OCI-LY7 (cell line): Measurements from ENCODE around the gene ACTBL2. TPM values are rescaled to one million over a fixed set of nuclear protein-coding genes. Genes with fewer than 3 reads are reported as not detected.

Experiments
- BruUV-seq: library from RNA; stranded (reverse); fragments of 400-500 nt; replicated peaks from 2 replicates; lab custom pipeline; 2021; lab: Mats Ljungman, UMichigan
- CTCF ChIA-PET: fragments of 300-600 bp; sonication (Branson Sonifier 250); formaldehyde crosslinking; loops from one replicate; lab custom pipeline; 2022; ENCODE audit warnings: antibody characterized with exemption; ENCODE audit not compliant: unreplicated experiment; lab: Charles Lee
- POLR2A ChIA-PET: fragments of 300-600 bp; sonication (Branson Sonifier 250); formaldehyde crosslinking; loops from one replicate; lab custom pipeline; 2022; ENCODE audit warnings: antibody characterized with exemption; lab: Charles Lee
- DNase-seq: peaks from one replicate; pipeline ENCODE4 v3.0.0-alpha.2; 2015; ENCODE audit warnings: low spot score
- H2AFZ ChIP-seq: fragments of 200-600 bp; sonication (generic), shearing (Covaris generic); 2 replicates; pipeline ENCODE4 v1.6.1; 2014; ENCODE audit warnings: mild to moderate bottlenecking, antibody characterized with exemption, low read length, moderate library complexity
- H3K27ac ChIP-seq: fragments of 200-600 bp; sonication (generic); 2 replicates; pipeline ENCODE4 v1.5.1; 2014; ENCODE audit warnings: mixed run types, low read depth, mild to moderate bottlenecking, moderate library complexity, low read length, inconsistent platforms; ENCODE audit not compliant: poor library complexity, severe bottlenecking
- H3K36me3 ChIP-seq: fragments of 200-600 bp; sonication (generic); 2 replicates; pipeline ENCODE4 v1.6.1; 2014; ENCODE audit warnings: mild to moderate bottlenecking, antibody characterized with exemption, low read length, moderate library complexity, mixed read lengths; ENCODE audit not compliant: insufficient read depth
- H3K4me1 ChIP-seq: fragments of 200-600 bp; sonication (generic); 2 replicates; pipeline ENCODE4 v1.5.1; 2014; ENCODE audit warnings: mild to moderate bottlenecking, low read length; ENCODE audit not compliant: insufficient read depth, poor library complexity, severe bottlenecking
- H3K4me2 ChIP-seq: fragments of 200-600 bp; sonication (generic); 2 replicates; pipeline ENCODE4 v1.6.1; 2014; ENCODE audit warnings: mild to moderate bottlenecking, low read length
- H3K4me3 ChIP-seq: fragments of 200-600 bp; sonication (generic); 2 replicates; pipeline ENCODE4 v1.5.1; 2014; ENCODE audit warnings: mild to moderate bottlenecking, low read depth, low read length; ENCODE audit not compliant: poor library complexity, severe bottlenecking
- H3K79me2 ChIP-seq: fragments of 200-600 bp; sonication (generic); 2 replicates; pipeline ENCODE4 v1.6.1; 2016; ENCODE audit warnings: low read depth, mild to moderate bottlenecking, low read length, moderate library complexity, mixed read lengths; ENCODE audit not compliant: insufficient read depth
- H3K9me2 ChIP-seq: fragments of 200-600 bp; sonication (generic); 2 replicates; pipeline ENCODE4 v1.6.1; 2016; ENCODE audit warnings: mild to moderate bottlenecking, low read length, mixed read lengths; ENCODE audit not compliant: insufficient read depth
- H3K9me3 ChIP-seq: fragments of 200-600 bp; sonication (generic); 2 replicates; pipeline ENCODE4 v1.6.1; 2014; ENCODE audit warnings: mild to moderate bottlenecking, mixed run types, low read length, mixed read lengths
- H4K20me1 ChIP-seq: fragments of 200-600 bp; sonication (generic); 2 replicates; pipeline ENCODE4 v1.6.1; 2014; ENCODE audit warnings: mild to moderate bottlenecking, antibody characterized with exemption, low read length, moderate library complexity, mixed read lengths; ENCODE audit not compliant: insufficient read depth
- CTCF ChIP-seq: fragments of 200-600 bp; sonication (generic); conservative IDR thresholded peaks from 2 replicates; pipeline ENCODE4 v1.5.1; 2014; ENCODE audit warnings: mild to moderate bottlenecking, antibody characterized with exemption, low read length, moderate library complexity, mixed read lengths
- EZH2phosphoT487 ChIP-seq: fragments of 200-600 bp; sonication (generic); IDR thresholded peaks from 2 replicates; pipeline ENCODE4 v1.6.1; 2018; ENCODE audit warnings: low read depth, borderline replicate concordance, mild to moderate bottlenecking, mixed run types, antibody characterized with exemption, low read length, moderate library complexity, mixed read lengths
- intact Hi-C: fragments of 100-400 bp; cut with micrococcal nuclease; formaldehyde crosslinking; loops from one replicate; pipeline ENCODE4 v1.10.0; 2022; ENCODE audit not compliant: unreplicated experiment
- total RNA-seq, 2 experiments: library from RNA; depleted of rRNA in 1 of 2; stranded (reverse); fragments of >200 nt in 1 of 2; shearing (Covaris generic) in 1 of 2; gene quantifications; 2 replicates each; pipeline ENCODE4 v1.2.3, GENCODE V29; 2014 to 2022

Gene ACTBL2
- total RNA-seq, 2 experiments from 2014 or later: not detected

- Histone ChIP-seq H4K20me1 (no peaks in the 10 kb centered on the region), H3K4me2 (no peak overlapping the region), H2AFZ (no peak overlapping the region), H3K9me3 (no peaks in the 10 kb centered on the region), H3K36me3 (no peaks in the 10 kb centered on the region), H3K4me1 (no peaks in the 10 kb centered on the region), H3K4me3 (no peak overlapping the region), H3K9me2 (no peaks in the 10 kb centered on the region), H3K27ac (no peak overlapping the region), H3K79me2 (no peaks in the 10 kb centered on the region)
- TF ChIP-seq EZH2phosphoT487: no peak
- TF ChIP-seq CTCF: no peak
- BruUV-seq: no TSS peak
- CTCF ChIA-PET: no interaction called here
- no peak for DNase-seq
- intact Hi-C loops: no loop called here
- POLR2A ChIA-PET: no interaction called here
Observed at GRCh38 chr5:57517250-57517649, 34.6 kb upstream of the ACTBL2 start.

- ChIA-PET CTCF (no interaction called here), POLR2A (interaction anchor here (1.7 kb wide), 1 partner anchor 18 kb away, joined by 5 read pairs; no protein-coding TSS in a partner anchor)
- intact Hi-C loops: no loop called here
- H3K27ac ChIP-seq: no peak overlapping the region
- H3K4me1 ChIP-seq: no peaks in the 10 kb centered on the region
- no peak overlapping the region for H3K4me3 ChIP-seq
- no peaks in the 10 kb centered on the region for H3K9me2 ChIP-seq
- H3K79me2 ChIP-seq: no peaks in the 10 kb centered on the region
- H2AFZ ChIP-seq: no peak overlapping the region
- DNase-seq: no peak
- H3K9me3 ChIP-seq: no peaks in the 10 kb centered on the region
- no TSS peak for BruUV-seq
- H3K4me2 ChIP-seq: no peak overlapping the region
- H3K36me3 ChIP-seq: no peaks in the 10 kb centered on the region
- TF ChIP-seq EZH2phosphoT487: no peak
- TF ChIP-seq CTCF: no peak
- no peaks in the 10 kb centered on the region for H4K20me1 ChIP-seq
Observed at GRCh38 chr5:57513785-57514184, 31.2 kb upstream of the ACTBL2 start.

GRCh38 chr5:57511321-57511720, 28.7 kb upstream of the ACTBL2 start:
- no TSS peak for BruUV-seq
- no peak for TF ChIP-seq EZH2phosphoT487
- ChIA-PET CTCF (no interaction called here), POLR2A (no interaction called here)
- Histone ChIP-seq H2AFZ (no peak overlapping the region), H3K9me2 (no peaks in the 10 kb centered on the region), H3K4me1 (no peaks in the 10 kb centered on the region), H3K9me3 (no peaks in the 10 kb centered on the region), H3K36me3 (no peaks in the 10 kb centered on the region), H3K4me3 (no peak overlapping the region), H3K27ac (no peak overlapping the region), H3K4me2 (no peak overlapping the region), H3K79me2 (no peaks in the 10 kb centered on the region), H4K20me1 (no peaks in the 10 kb centered on the region)
- intact Hi-C loops: no loop called here
- no peak for DNase-seq
